GM12878 (cell line): ENCODE measurements around the gene TDRD9. TPM values are rescaled to one million over a fixed set of nuclear protein-coding genes. Genes with fewer than 3 reads are reported as not detected.
A peak's percentile ranks its signal among the peaks of the same experiment; 100 is the strongest.

ENCODE experiments used
- ATAC-seq: fragments of 200-7000 bp; cut with Tn5 transposase; 3 replicates; pipeline ENCODE4 v1.9.1; 2020; ENCODE audit warnings: mild to moderate bottlenecking, moderate library complexity
- BruUV-seq: library from RNA; stranded (reverse); fragments of 400-500 nt; replicated peaks from 2 replicates; lab custom pipeline; 2021; lab: Mats Ljungman, UMichigan
- CTCF ChIA-PET: fragments of 300-600 bp; sonication (Branson Sonifier 250); formaldehyde crosslinking; extraction: SDS; loops from one replicate; lab custom pipeline; 2021; ENCODE audit warnings: inconsistent platforms; lab: Yijun Ruan, JAX
- POLR2A ChIA-PET: fragments of 350-600 bp; formaldehyde crosslinking; extraction: SDS; loops from one replicate; lab custom pipeline; 2021; ENCODE audit warnings: inconsistent platforms; lab: Charles Lee
- RAD21 ChIA-PET: fragments of 300-600 bp; sonication (Branson Sonifier 250); formaldehyde crosslinking; loops from one replicate; lab custom pipeline; 2023; ENCODE audit warnings: antibody characterized with exemption; ENCODE audit not compliant: unreplicated experiment; lab: Charles Lee
- SMC1A ChIA-PET: fragments of 300-600 bp; sonication (Branson Sonifier 250); formaldehyde crosslinking; loops from one replicate; lab custom pipeline; 2023; ENCODE audit not compliant: unreplicated experiment, uncharacterized antibody; lab: Charles Lee
- DNase-seq: peaks from one replicate; pipeline ENCODE4 v3.0.0-alpha.2; 2011; ENCODE audit warnings: low read depth, low spot score
- FAIRE-seq: peaks from 3 replicates; lab custom pipeline; 2011; peaks lifted over from hg19 to GRCh38; lab: Jason Lieb, UNC
- H2AFZ ChIP-seq: 2 replicates; pipeline ENCODE4 v1.6.0; 2011; ENCODE audit warnings: low read depth, low read length, control low read depth; ENCODE audit not compliant: control insufficient read depth
- H3K27ac ChIP-seq: 2 replicates; pipeline ENCODE4 v1.5.1; 2011; ENCODE audit warnings: control low read depth; ENCODE audit not compliant: control insufficient read depth, insufficient read depth
- H3K27me3 ChIP-seq, 2 experiments: replicated peaks in 1 of 2; 2 replicates each; pipeline versions ENCODE4 v1.6.0 to v1.6.1; 2011; ENCODE audit warnings: low read length in 1 of 2; ENCODE audit not compliant: control insufficient read depth in 2 of 2, insufficient read depth in 2 of 2
- H3K36me3 ChIP-seq, 2 experiments: 2 replicates each; pipeline ENCODE4 v1.5.1; 2011; ENCODE audit warnings: low read length in 1 of 2; ENCODE audit not compliant: control insufficient read depth in 2 of 2, insufficient read depth in 2 of 2
- H3K4me1 ChIP-seq: 2 replicates; pipeline ENCODE4 v1.6.1; 2011; ENCODE audit warnings: mild to moderate bottlenecking, low read length, moderate library complexity, mixed read lengths; ENCODE audit not compliant: control insufficient read depth, insufficient read depth
- H3K4me2 ChIP-seq: 2 replicates; pipeline ENCODE4 v1.6.0; 2011; ENCODE audit warnings: control low read depth; ENCODE audit not compliant: control insufficient read depth, insufficient read depth
- H3K4me3 ChIP-seq: fragments of 200-600 bp; sonication (generic); 2 replicates; pipeline ENCODE4 v1.5.1; 2016
- H3K79me2 ChIP-seq: 2 replicates; pipeline ENCODE4 v1.6.0; 2011; ENCODE audit warnings: low read length; ENCODE audit not compliant: control insufficient read depth, insufficient read depth
- H3K9ac ChIP-seq: 2 replicates; pipeline ENCODE4 v1.8.0; 2011; ENCODE audit warnings: low read length, control low read depth, mixed read lengths; ENCODE audit not compliant: control insufficient read depth, insufficient read depth
- H3K9me3 ChIP-seq: replicated peaks from 3 replicates; pipeline ENCODE4 v1.5.1; 2011; ENCODE audit warnings: mild to moderate bottlenecking, low read length; ENCODE audit not compliant: control insufficient read depth, insufficient read depth
- H4K20me1 ChIP-seq: 2 replicates; pipeline ENCODE4 v1.6.0; 2011; ENCODE audit not compliant: control insufficient read depth, insufficient read depth
- ATF7 ChIP-seq: fragments of 450-650 bp; IDR thresholded peaks from 2 replicates; pipeline ENCODE4 v1.6.1; 2016; ENCODE audit warnings: low read depth, mild to moderate bottlenecking
- BHLHE40 ChIP-seq, 2 experiments: fragments of 450-650 bp in 1 of 2; IDR thresholded peaks; 2 replicates each; pipeline ENCODE4 v1.6.1; 2011 to 2017; ENCODE audit warnings: low read depth in 2 of 2, borderline replicate concordance in 1 of 2, improper control_type of control experiment in 1 of 2, low read length in 1 of 2, mild to moderate bottlenecking in 1 of 2
- CTCF ChIP-seq, 3 experiments: IDR thresholded peaks in 2 of 3; conservative IDR thresholded peaks in 1 of 3; 2 replicates each; pipeline ENCODE4 v1.5.1; 2011; ENCODE audit warnings: low read depth in 3 of 3, low read length in 3 of 3, mild to moderate bottlenecking in 3 of 3, control low read depth in 2 of 3, moderate library complexity in 2 of 3, inconsistent platforms in 1 of 3, mixed read lengths in 1 of 3; ENCODE audit not compliant: control insufficient read depth in 2 of 3, insufficient read depth in 1 of 3; ENCODE audit errors: extremely low read depth in 1 of 3
- FOXM1 ChIP-seq: IDR thresholded peaks from 2 replicates; pipeline ENCODE4 v1.6.1; 2012; ENCODE audit warnings: low read depth, mild to moderate bottlenecking, inconsistent platforms, low read length, moderate library complexity
- HDAC2 ChIP-seq: fragments of 200-600 bp; sonication (generic); IDR thresholded peaks from 2 replicates; pipeline ENCODE4 v1.6.1; 2017
- HSF1 ChIP-seq: fragments of 150-350 bp; IDR thresholded peaks from 2 replicates; pipeline ENCODE4 v1.6.1; 2014; ENCODE audit warnings: mild to moderate bottlenecking, low read depth, low read length
- IKZF1 ChIP-seq: fragments of 450-650 bp; conservative IDR thresholded peaks from 2 replicates; pipeline ENCODE4 v1.6.1; 2017; ENCODE audit warnings: antibody characterized with exemption, mild to moderate bottlenecking
- KLF5 ChIP-seq: fragments of 450-650 bp; IDR thresholded peaks from 2 replicates; pipeline ENCODE4 v1.6.1; 2014; ENCODE audit warnings: mild to moderate bottlenecking; ENCODE audit not compliant: partially characterized antibody
- MTA3 ChIP-seq: IDR thresholded peaks from 2 replicates; pipeline ENCODE4 v1.6.1; 2012; ENCODE audit warnings: low read length, inconsistent platforms, borderline replicate concordance
- NFIC ChIP-seq: IDR thresholded peaks from 2 replicates; pipeline ENCODE4 v1.6.1; 2012; ENCODE audit warnings: low read depth, mild to moderate bottlenecking, inconsistent platforms, low read length, moderate library complexity
- NKRF ChIP-seq: fragments of 450-650 bp; conservative IDR thresholded peaks from 2 replicates; pipeline ENCODE4 v1.6.1; 2017; ENCODE audit warnings: mild to moderate bottlenecking, moderate library complexity
- PAX8 ChIP-seq: fragments of 450-650 bp; IDR thresholded peaks from 2 replicates; pipeline ENCODE4 v1.6.1; 2017; ENCODE audit warnings: mild to moderate bottlenecking, moderate library complexity
- PML ChIP-seq: IDR thresholded peaks from 2 replicates; pipeline ENCODE4 v1.6.1; 2012; ENCODE audit warnings: low read length, inconsistent platforms
- RUNX3 ChIP-seq: IDR thresholded peaks from 2 replicates; pipeline ENCODE4 v1.6.1; 2012; ENCODE audit warnings: low read length, inconsistent platforms
- SMAD5 ChIP-seq: IDR thresholded peaks from 2 replicates; pipeline ENCODE4 v1.6.1; 2016; ENCODE audit warnings: antibody characterized with exemption, low read depth
- STAT3 ChIP-seq: IDR thresholded peaks from 2 replicates; pipeline ENCODE4 v1.6.1; 2011; ENCODE audit warnings: low read depth, low read length, improper control_type of control experiment
- ZNF384 ChIP-seq: IDR thresholded peaks from 2 replicates; pipeline ENCODE4 v1.6.1; 2012; ENCODE audit warnings: low read depth, mild to moderate bottlenecking, low read length, improper control_type of control experiment, borderline replicate concordance
- WGBS: methylation state at CpG from one replicate; pipeline ENCODE4 v1.1.6; 2016; ENCODE audit warnings: low lambda C conversion rate; ENCODE audit not compliant: insufficient replicate concordance, insufficient coverage; ENCODE audit errors: missing lambda C conversion rate; 5-methylcytosine and 5-hydroxymethylcytosine counted together
- in situ Hi-C: fragments of 300-500 bp; cut with MboI; formaldehyde crosslinking; loops from 9 replicates; pipeline ENCODE4 v1.14.3; 2018; ENCODE audit warnings: mixed read lengths
- intact Hi-C: fragments of 100-400 bp; cut with micrococcal nuclease; formaldehyde crosslinking; loops from one replicate; pipeline ENCODE4 v1.14.2; 2022; ENCODE audit not compliant: unreplicated experiment
- polyA plus RNA-seq, 11 experiments: library from polyadenylated mRNA; depleted of rRNA in 4 of 11; unstranded in 6 of 11; stranded (reverse) in 5 of 11; fragments of >200 nt; fragmentation: Nextera tagmentation in 4 of 11; fragmentation: Illumina TruSeq in 1 of 11; extraction: Ambion mirVana in 4 of 11; extraction: Trizol in 1 of 11; gene quantifications; 1 replicate in 1 of 11; 2 replicates in 10 of 11; pipeline versions ENCODE4 v1.2.1 to v1.2.3, GENCODE V29; 2011 to 2016; ENCODE audit warnings: inconsistent platforms in 2 of 11, missing spikeins in 2 of 11, low read depth in 1 of 11
- total RNA-seq, 4 experiments: library from RNA; depleted of rRNA in 3 of 4; stranded (reverse); fragments of >200 nt in 3 of 4; fragmentation: Illumina TruSeq in 1 of 4; extraction: Trizol in 1 of 4; gene quantifications; 2 replicates each; pipeline versions ENCODE4 v1.2.1 to v1.2.3, GENCODE V29; 2013 to 2021

Gene TDRD9
- total and polyA plus RNA-seq, 10 of the 15 experiments (the other 5 are each of a cell fraction or from before 2014, with no cell fraction given) = 0.12 TPM; not detected in 9

- ChIA-PET SMC1A (interaction anchor here (1.2 kb wide), 3 partner anchors 11 to 113 kb away, joined by 3 to 5 read pairs (median 3); no protein-coding TSS in a partner anchor), POLR2A (interaction anchor here (1.0 kb wide), 1 partner anchor 11 kb away, joined by 3 read pairs; no protein-coding TSS in a partner anchor), CTCF (interaction anchor here (0.6 to 2.7 kb wide), 9 partner anchors 10 to 133 kb away, joined by 3 to 14 read pairs (median 3); no protein-coding TSS in a partner anchor), RAD21 (no interaction called here)
- H4K20me1 ChIP-seq = no peaks in the 10 kb centered on the region
- peak; percentile 71 for DNase-seq
- FAIRE-seq = peak; percentile 95
- no peaks in the 10 kb centered on the region for H3K27me3 ChIP-seq
- 2% methylated on average over 58 of the region's 58 CpGs for WGBS
- H3K4me1 ChIP-seq = no peaks in the 10 kb centered on the region
- TSS peak; percentile 83 for BruUV-seq
- in situ Hi-C loops = no loop called here
- H3K79me2 ChIP-seq = peaks cover 27% of the 10 kb centered on the region
- ATAC-seq = peak; percentile 100
- H3K36me3 ChIP-seq = no peaks in the 10 kb centered on the region; a peak in 2 of 4 replicates
- H3K4me2 ChIP-seq = peak overlapping the region; percentile 95
- peak overlapping the region; percentile 62 for H3K27ac ChIP-seq
- peak overlapping the region; percentile 87 for H3K9ac ChIP-seq
- peak overlapping the region; percentile 82 for H2AFZ ChIP-seq
- intact Hi-C loops = no loop called here
- H3K4me3 ChIP-seq = peak overlapping the region; percentile 93
- no peaks in the 10 kb centered on the region for H3K9me3 ChIP-seq
- no peak for TF ChIP-seq NFIC
- TF ChIP-seq ATF7 = no peak
- peak; percentile 75; the same call in 1 of the 2 replicates for TF ChIP-seq SMAD5
- TF ChIP-seq PML = no peak
- TF ChIP-seq MTA3 = no peak
- TF ChIP-seq RUNX3 = peak; percentile 61; the same call in 1 of the 2 replicates
- no peak for TF ChIP-seq PAX8
- 0 out of 2 replicates have a peak, but pooled peaks have one; percentile 43 for TF ChIP-seq HSF1
- peak; percentile 44; the same call in 1 of the 2 replicates for TF ChIP-seq NKRF
- TF ChIP-seq FOXM1 = no peak
- no peak for TF ChIP-seq HDAC2
- TF ChIP-seq STAT3 = no peak
- TF ChIP-seq BHLHE40 (IDR thresholded peaks at IDR 0.05; ENCODE audit: borderline replicate concordance in 1 of 2, low read depth in 2 of 2, low read length in 1 of 2) = peak; percentile 60 to 72; a peak in 3 of 4 replicates
- TF ChIP-seq IKZF1 = peak; percentile 93
- TF ChIP-seq ZNF384 = no peak
- TF ChIP-seq KLF5 = no peak
- peak; percentile 98 to 99 (median 99); a peak in 5 of 6 replicates for TF ChIP-seq CTCF (IDR thresholded peaks at IDR 0.05 in 2 of 3, conservative IDR thresholded peaks at IDR 0.05 in 1 of 3; ENCODE audit: control insufficient read depth in 2 of 3, extremely low read depth in 1 of 3, insufficient read depth in 1 of 3, low read depth in 3 of 3, low read length in 3 of 3)
Measured at GRCh38 chr14:103920981-103921854, 7.0 kb upstream of the TDRD9 start.
